Skin epidermis (tissue), 12 donors: ENCODE results near the gene GRID2.

Experiments
- H3K27ac ChIP-seq, 21 experiments: fragments of 200-600 bp; sonication (generic) in 11 of 21; one replicate each; pipeline ENCODE4 v1.5.0; 2020; ENCODE audit warnings: mild to moderate bottlenecking in 3 of 21, inconsistent platforms in 2 of 21, moderate library complexity in 2 of 21
- H3K4me3 ChIP-seq, 7 experiments: fragments of 200-600 bp; sonication (generic) in 2 of 7; one replicate each; pipeline ENCODE4 v1.5.0; 2020; ENCODE audit warnings: inconsistent platforms in 2 of 7, mild to moderate bottlenecking in 2 of 7, moderate library complexity in 1 of 7

Gene GRID2

GRCh38 chr4:93529692-93530372, 1226.1 kb downstream of the GRID2 start:
- Histone ChIP-seq H3K27ac (no peak overlapping the region), H3K4me3 (no peak overlapping the region)

GRCh38 chr4:93532234-93532633, 1228.5 kb downstream of the GRID2 start:
- Histone ChIP-seq H3K27ac (no peak overlapping the region), H3K4me3 (no peak overlapping the region)

- no peak overlapping the region for H3K27ac ChIP-seq
- H3K4me3 ChIP-seq: no peak overlapping the region
Measured at GRCh38 chr4:93540562-93540961, 1236.8 kb downstream of the GRID2 start.

GRCh38 chr4:93561842-93562241, 1258.1 kb downstream of the GRID2 start:
- H3K27ac ChIP-seq: no peak overlapping the region
- H3K4me3 ChIP-seq: no peak overlapping the region

- Histone ChIP-seq H3K27ac (no peak overlapping the region), H3K4me3 (no peak overlapping the region)
Measured at GRCh38 chr4:93568758-93569157, 1265.0 kb downstream of the GRID2 start.

- no peak overlapping the region for H3K4me3 ChIP-seq
- no peak overlapping the region for H3K27ac ChIP-seq
Measured at GRCh38 chr4:93573285-93573684, 1269.5 kb downstream of the GRID2 start.

- no peak overlapping the region for H3K27ac ChIP-seq
- H3K4me3 ChIP-seq: no peak overlapping the region
Measured at GRCh38 chr4:93578942-93579341, 1275.2 kb downstream of the GRID2 start.

GRCh38 chr4:93605163-93605562, 1301.4 kb downstream of the GRID2 start:
- Histone ChIP-seq H3K4me3 (no peak overlapping the region), H3K27ac (no peak overlapping the region)

- Histone ChIP-seq H3K27ac (no peak overlapping the region), H3K4me3 (no peak overlapping the region)
Measured at GRCh38 chr4:93617606-93618005, 1313.8 kb downstream of the GRID2 start.

- no peak overlapping the region for H3K4me3 ChIP-seq
- H3K27ac ChIP-seq: no peak overlapping the region
Measured at GRCh38 chr4:93633721-93634120, 1330.0 kb downstream of the GRID2 start.

GRCh38 chr4:93635943-93636342, 1332.2 kb downstream of the GRID2 start:
- Histone ChIP-seq H3K4me3 (no peak overlapping the region), H3K27ac (no peak overlapping the region)

GRCh38 chr4:93645120-93645519, 1341.4 kb downstream of the GRID2 start:
- Histone ChIP-seq H3K27ac (no peak overlapping the region), H3K4me3 (no peak overlapping the region)

GRCh38 chr4:93646233-93646930, 1342.6 kb downstream of the GRID2 start:
- no peak overlapping the region for H3K4me3 ChIP-seq
- no peak overlapping the region for H3K27ac ChIP-seq

- H3K4me3 ChIP-seq: no peak overlapping the region
- no peak overlapping the region for H3K27ac ChIP-seq
Measured at GRCh38 chr4:93648258-93648657, 1344.5 kb downstream of the GRID2 start.

- Histone ChIP-seq H3K27ac (no peak overlapping the region), H3K4me3 (no peak overlapping the region)
Measured at GRCh38 chr4:93649828-93650227, 1346.1 kb downstream of the GRID2 start.

GRCh38 chr4:93654211-93654610, 1350.4 kb downstream of the GRID2 start:
- H3K27ac ChIP-seq: no peak overlapping the region
- no peak overlapping the region for H3K4me3 ChIP-seq

- no peak overlapping the region for H3K27ac ChIP-seq
- H3K4me3 ChIP-seq: no peak overlapping the region
Measured at GRCh38 chr4:93657527-93657926, 1353.8 kb downstream of the GRID2 start.

GRCh38 chr4:93658443-93658842, 1354.7 kb downstream of the GRID2 start:
- no peak overlapping the region for H3K4me3 ChIP-seq
- no peak overlapping the region for H3K27ac ChIP-seq

GRCh38 chr4:93659629-93660028, 1355.9 kb downstream of the GRID2 start:
- no peak overlapping the region for H3K4me3 ChIP-seq
- no peak overlapping the region for H3K27ac ChIP-seq

- Histone ChIP-seq H3K27ac (no peak overlapping the region), H3K4me3 (no peak overlapping the region)
Measured at GRCh38 chr4:93660036-93660435, 1356.3 kb downstream of the GRID2 start.

- no peak overlapping the region for H3K4me3 ChIP-seq
- H3K27ac ChIP-seq: no peak overlapping the region
Measured at GRCh38 chr4:93670434-93670833, 1366.7 kb downstream of the GRID2 start.

GRCh38 chr4:93671093-93671492, 1367.3 kb downstream of the GRID2 start:
- Histone ChIP-seq H3K4me3 (no peak overlapping the region), H3K27ac (no peak overlapping the region)
